PFSK-1 (cell line): ENCODE results near the gene EFL1.

Source experiments
- POLR2AphosphoS5 ChIP-seq: IDR thresholded peaks from 2 replicates; pipeline ENCODE4 v1.6.1; 2012; ENCODE audit warnings: low read depth, mild to moderate bottlenecking, control low read depth, low read length, moderate library complexity
- SIN3A ChIP-seq: IDR thresholded peaks from 2 replicates; pipeline ENCODE4 v1.6.1; 2012; ENCODE audit warnings: mild to moderate bottlenecking, low read length, moderate library complexity, borderline replicate concordance; ENCODE audit not compliant: insufficient read depth
- TF ChIP-seq, protein P1 (sequence below), 2 experiments: IDR thresholded peaks; 2 replicates each; pipeline versions ENCODE4 v1.6.1 to v1.8.0; 2011 to 2012; ENCODE audit warnings: low read depth in 2 of 2, low read length in 2 of 2, control low read depth in 1 of 2, inconsistent platforms in 1 of 2, mild to moderate bottlenecking in 1 of 2, moderate library complexity in 1 of 2; ENCODE audit not compliant: insufficient read depth in 1 of 2

DNA sequence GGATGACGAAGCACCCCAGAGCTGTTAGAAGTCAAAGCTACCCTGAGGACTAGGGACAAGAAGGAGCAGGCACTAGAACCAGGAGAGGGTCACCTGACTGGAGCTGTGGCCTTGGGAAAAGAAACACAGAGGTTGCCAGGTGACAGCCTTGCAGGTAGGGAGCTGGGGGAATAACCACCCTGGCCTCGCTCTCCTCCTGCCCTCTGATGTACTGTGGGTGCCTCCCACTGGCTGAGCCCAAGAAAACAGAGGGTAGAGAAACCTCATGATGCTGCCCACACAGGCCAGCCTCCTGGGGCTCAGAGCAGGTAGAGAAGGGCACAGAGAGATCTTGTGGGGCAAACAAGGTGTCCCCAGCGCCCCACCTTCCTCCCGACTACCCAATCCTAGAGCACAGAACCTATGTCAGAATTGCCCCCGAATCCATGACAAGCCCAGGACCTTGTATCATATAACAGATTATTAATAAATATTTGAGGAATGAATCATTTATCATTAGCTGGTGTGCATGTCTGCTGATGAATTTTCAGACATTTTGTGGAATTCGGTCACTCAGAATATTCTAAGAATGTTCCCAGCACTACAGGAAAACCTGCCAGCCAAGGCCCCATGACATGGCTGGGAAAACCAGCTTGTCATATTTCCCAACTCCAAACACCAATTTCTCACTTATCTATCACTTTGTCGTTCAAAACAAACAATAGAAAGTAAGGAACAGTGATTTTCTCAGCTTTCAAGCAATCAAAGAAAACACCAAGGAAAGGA lies 156.9 kb downstream of the EFL1 start:
- TF ChIP-seq POLR2AphosphoS5 (no peak), SIN3A (no peak)
- TF ChIP-seq, protein P1, sequence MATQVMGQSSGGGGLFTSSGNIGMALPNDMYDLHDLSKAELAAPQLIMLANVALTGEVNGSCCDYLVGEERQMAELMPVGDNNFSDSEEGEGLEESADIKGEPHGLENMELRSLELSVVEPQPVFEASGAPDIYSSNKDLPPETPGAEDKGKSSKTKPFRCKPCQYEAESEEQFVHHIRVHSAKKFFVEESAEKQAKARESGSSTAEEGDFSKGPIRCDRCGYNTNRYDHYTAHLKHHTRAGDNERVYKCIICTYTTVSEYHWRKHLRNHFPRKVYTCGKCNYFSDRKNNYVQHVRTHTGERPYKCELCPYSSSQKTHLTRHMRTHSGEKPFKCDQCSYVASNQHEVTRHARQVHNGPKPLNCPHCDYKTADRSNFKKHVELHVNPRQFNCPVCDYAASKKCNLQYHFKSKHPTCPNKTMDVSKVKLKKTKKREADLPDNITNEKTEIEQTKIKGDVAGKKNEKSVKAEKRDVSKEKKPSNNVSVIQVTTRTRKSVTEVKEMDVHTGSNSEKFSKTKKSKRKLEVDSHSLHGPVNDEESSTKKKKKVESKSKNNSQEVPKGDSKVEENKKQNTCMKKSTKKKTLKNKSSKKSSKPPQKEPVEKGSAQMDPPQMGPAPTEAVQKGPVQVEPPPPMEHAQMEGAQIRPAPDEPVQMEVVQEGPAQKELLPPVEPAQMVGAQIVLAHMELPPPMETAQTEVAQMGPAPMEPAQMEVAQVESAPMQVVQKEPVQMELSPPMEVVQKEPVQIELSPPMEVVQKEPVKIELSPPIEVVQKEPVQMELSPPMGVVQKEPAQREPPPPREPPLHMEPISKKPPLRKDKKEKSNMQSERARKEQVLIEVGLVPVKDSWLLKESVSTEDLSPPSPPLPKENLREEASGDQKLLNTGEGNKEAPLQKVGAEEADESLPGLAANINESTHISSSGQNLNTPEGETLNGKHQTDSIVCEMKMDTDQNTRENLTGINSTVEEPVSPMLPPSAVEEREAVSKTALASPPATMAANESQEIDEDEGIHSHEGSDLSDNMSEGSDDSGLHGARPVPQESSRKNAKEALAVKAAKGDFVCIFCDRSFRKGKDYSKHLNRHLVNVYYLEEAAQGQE (IDR thresholded peaks at IDR 0.05; ENCODE audit: insufficient read depth in 1 of 2, low read depth in 2 of 2, low read length in 2 of 2), result no peak
